Testis (tissue), 2 donors: ENCODE measurements around the gene F11.

Experiments used
- POLR2A ChIP-seq: fragments of 450-650 bp; IDR thresholded peaks from one replicate; pipeline ENCODE4 v1.6.1; 2017; ENCODE audit warnings: antibody characterized with exemption, mild to moderate bottlenecking, moderate library complexity
- TF ChIP-seq, protein P1 (sequence below), 3 experiments: fragments of 450-650 bp in 2 of 3; fragments of 200-600 bp in 1 of 3; sonication (generic) in 1 of 3; IDR thresholded peaks; one replicate each; pipeline ENCODE4 v1.5.1; 2016 to 2019; ENCODE audit warnings: antibody characterized with exemption in 3 of 3, mild to moderate bottlenecking in 2 of 3, moderate library complexity in 1 of 3

DNA sequence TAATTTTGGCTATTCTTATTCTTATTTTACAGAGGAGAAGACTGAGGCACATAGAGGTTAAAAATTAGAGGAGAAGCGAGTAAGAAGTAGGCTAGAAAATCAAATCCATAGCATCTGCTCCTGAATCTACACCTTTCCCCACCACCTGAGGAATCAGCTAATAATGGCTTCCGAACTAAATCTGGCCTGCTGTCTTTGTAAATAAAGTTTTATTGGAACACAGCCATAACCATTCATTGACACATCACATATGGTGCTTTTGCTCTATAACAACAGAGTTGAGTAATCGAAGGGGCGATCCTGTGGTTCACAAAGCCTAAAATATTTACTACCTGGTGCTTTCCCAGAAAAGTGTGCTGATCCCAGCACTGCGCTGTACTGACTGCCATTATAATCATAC lies 38.2 kb downstream of the F11 start:
- TF ChIP-seq, protein P1, sequence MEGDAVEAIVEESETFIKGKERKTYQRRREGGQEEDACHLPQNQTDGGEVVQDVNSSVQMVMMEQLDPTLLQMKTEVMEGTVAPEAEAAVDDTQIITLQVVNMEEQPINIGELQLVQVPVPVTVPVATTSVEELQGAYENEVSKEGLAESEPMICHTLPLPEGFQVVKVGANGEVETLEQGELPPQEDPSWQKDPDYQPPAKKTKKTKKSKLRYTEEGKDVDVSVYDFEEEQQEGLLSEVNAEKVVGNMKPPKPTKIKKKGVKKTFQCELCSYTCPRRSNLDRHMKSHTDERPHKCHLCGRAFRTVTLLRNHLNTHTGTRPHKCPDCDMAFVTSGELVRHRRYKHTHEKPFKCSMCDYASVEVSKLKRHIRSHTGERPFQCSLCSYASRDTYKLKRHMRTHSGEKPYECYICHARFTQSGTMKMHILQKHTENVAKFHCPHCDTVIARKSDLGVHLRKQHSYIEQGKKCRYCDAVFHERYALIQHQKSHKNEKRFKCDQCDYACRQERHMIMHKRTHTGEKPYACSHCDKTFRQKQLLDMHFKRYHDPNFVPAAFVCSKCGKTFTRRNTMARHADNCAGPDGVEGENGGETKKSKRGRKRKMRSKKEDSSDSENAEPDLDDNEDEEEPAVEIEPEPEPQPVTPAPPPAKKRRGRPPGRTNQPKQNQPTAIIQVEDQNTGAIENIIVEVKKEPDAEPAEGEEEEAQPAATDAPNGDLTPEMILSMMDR (IDR thresholded peaks at IDR 0.05): no peak
- TF ChIP-seq POLR2A: no peak
